Adrenal gland (tissue), 5 donors: ENCODE results near the gene TRIO.

Source experiments
- POLR2A ChIP-seq, 2 donors: fragments of 450-650 bp; IDR thresholded peaks; one replicate each; pipeline ENCODE4 v1.6.1; 2017; ENCODE audit warnings: antibody characterized with exemption in 2 of 2, mild to moderate bottlenecking in 2 of 2, moderate library complexity in 1 of 2
- TF ChIP-seq, protein P1 (sequence below), 6 experiments: fragments of 450-650 bp in 4 of 6; fragments of 200-600 bp in 2 of 6; sonication (generic) in 1 of 6; IDR thresholded peaks; 1 replicate in 5 of 6; 2 replicates in 1 of 6; pipeline versions ENCODE4 v1.5.1 to v1.8.0; 2016 to 2021; ENCODE audit warnings: antibody characterized with exemption in 6 of 6, mild to moderate bottlenecking in 2 of 6, moderate library complexity in 1 of 6
- donor health status: DM: no; HTN: no; CAD: no.

DNA sequence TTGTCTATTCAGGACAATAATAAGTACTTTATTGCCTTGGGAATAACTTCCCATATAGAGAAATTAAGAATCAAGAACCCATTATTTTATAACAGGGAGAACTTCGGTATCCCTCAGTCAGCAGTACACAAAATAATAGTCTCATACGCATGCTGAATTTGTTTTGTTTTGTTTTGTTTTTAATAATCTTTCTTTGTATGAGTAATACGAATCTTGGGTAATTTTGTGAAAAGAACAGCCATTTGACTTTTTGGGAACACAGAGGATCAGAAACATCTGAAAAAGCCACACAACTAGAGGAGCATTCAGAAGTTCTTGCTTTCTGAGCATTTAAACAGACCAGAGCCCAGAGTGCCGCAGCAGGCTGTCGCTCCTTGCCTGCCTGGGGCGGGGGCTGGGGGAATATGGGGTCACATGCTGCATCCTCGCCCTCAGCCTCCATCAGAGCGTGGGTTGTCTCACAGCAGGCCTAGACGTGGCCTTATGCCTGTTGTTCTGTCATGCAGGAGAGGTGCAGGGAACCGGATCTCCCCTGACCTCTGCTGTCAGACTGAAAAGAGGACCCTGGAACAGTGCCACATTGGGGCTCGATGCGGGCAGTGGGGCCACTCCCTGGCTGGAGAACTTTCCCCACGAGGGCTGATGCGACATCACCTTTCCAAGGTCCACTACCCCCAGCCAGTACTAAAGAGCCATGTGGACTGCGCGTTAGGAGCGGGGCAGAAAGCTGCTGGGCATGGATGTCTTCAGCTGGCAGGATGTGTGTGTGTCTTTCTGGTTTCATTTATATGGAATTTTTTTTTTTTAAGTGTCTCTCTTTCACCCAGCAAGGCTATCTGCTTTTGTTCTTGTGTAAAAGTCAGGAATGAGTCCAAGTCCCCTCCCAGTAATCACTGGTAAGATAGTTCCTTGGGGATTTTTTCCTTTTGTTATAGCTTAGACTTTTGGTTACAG is 305.1 kb downstream of the TRIO start:
- TF ChIP-seq, protein P1, sequence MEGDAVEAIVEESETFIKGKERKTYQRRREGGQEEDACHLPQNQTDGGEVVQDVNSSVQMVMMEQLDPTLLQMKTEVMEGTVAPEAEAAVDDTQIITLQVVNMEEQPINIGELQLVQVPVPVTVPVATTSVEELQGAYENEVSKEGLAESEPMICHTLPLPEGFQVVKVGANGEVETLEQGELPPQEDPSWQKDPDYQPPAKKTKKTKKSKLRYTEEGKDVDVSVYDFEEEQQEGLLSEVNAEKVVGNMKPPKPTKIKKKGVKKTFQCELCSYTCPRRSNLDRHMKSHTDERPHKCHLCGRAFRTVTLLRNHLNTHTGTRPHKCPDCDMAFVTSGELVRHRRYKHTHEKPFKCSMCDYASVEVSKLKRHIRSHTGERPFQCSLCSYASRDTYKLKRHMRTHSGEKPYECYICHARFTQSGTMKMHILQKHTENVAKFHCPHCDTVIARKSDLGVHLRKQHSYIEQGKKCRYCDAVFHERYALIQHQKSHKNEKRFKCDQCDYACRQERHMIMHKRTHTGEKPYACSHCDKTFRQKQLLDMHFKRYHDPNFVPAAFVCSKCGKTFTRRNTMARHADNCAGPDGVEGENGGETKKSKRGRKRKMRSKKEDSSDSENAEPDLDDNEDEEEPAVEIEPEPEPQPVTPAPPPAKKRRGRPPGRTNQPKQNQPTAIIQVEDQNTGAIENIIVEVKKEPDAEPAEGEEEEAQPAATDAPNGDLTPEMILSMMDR (IDR thresholded peaks at IDR 0.05) = no peak
- no peak for TF ChIP-seq POLR2A (IDR thresholded peaks at IDR 0.05)
